Raji (cell line): Measurements from ENCODE around the gene ROPN1L.

Experiments
- POLR2A ChIP-seq: IDR thresholded peaks from 2 replicates; pipeline ENCODE4 v1.6.1; 2011; ENCODE audit warnings: low read depth, low read length, control low read depth; ENCODE audit not compliant: insufficient read depth

The ROPN1L gene

DNA sequence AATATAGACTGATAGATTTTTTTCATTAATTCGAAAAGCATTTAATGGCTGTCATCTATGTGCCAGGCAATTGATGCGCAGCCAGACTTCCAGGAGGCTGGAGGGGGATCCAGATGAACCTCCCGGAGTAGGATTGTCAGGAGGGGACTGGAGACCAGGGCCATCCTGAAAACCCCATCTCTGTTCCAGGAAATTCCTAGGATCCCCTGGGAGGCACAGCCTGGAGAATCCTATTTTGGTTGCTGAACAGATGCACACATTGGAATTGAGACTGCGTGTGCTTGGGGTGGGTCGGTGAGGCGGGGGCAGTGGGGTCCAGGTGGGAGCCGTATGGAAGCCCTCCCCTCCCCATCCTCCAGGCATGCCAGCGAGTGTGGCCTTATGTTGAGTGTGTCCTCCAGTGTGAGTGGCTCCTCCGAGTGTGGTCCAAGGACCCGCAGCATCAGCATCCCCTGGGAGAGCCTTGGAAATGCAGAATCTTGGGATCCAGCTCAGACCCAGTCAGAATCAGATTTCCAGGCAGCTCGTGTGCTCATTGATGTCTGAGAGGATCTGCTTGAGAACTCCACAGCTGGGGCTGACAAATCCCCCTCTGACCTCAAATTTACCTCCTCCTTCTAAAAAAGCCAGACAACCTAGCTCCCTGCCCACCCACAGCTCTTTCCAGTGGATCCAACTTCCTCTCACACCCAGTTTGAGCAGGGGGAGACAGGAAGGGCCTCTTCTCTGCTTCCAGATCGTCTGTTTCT, 38.7 kb downstream of the ROPN1L start:
- no peak for TF ChIP-seq POLR2A

DNA sequence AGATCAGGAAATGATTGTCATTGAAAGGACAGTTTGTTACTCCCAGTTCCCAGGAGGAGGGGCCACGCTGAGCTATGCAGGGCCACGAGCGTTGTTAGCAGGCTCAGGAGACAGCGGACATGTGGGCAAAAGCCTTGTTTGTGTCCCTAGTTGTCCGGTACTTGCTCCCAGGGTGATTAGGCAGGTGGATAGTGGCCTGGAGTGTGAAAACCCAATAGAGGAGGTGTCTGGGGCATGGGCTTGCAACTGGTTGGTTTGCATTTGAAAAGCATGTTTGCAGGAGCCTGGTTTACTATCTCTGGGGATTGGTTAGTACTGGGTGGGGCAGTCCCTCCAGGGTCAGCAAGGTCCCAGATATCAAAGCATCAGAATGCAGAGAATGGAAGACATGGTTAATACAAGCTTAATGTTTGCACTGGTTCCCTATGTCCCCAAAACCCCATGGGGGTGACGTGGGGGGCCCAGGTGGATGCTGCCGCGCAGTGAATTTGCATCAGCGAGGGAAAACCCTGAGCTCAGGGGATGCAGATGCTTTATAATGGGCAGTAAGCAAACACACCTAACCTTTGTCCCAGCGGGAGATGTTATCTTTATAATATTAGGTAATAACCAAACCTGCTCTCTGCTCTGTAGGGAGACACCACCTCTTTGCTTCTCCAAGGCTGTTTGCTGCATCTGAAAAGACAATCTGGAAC, 39.7 kb downstream of the ROPN1L start:
- TF ChIP-seq POLR2A = no peak

DNA sequence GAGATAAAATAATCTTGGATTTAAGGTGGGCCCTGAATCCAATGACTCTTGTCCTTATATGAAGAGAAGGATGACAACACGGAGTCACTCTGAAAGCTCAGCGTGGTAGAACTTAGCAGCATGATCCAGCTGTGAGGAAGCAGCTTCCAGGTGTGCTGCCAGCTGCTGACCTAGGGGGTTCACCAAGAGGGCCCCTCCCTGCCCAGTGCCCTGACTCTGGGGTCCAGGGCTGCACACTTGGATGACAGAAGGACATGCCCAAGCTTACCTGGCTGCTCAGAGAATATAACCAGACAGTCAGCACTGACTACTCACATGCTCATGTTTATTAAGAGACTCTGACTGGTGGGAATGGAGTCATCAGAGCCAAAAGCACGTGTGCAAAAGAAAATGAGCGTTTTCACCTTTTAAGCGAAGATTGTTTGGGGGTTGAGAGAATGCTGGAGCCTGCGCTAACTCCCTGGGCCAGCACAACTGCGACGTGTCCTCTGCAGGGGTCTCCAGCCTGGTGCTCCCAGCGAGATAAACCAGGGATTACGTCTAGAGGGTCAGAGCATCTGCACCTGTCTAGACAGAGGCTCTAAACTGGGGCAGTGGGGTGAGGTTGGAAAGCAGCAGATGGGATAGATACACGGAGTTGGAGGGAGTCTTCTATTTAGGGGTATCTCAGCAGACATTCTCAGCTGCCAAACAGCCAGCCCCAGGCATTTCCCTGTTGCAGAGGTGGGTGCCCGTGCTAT, 41.3 kb downstream of the ROPN1L start:
- no peak for TF ChIP-seq POLR2A

DNA sequence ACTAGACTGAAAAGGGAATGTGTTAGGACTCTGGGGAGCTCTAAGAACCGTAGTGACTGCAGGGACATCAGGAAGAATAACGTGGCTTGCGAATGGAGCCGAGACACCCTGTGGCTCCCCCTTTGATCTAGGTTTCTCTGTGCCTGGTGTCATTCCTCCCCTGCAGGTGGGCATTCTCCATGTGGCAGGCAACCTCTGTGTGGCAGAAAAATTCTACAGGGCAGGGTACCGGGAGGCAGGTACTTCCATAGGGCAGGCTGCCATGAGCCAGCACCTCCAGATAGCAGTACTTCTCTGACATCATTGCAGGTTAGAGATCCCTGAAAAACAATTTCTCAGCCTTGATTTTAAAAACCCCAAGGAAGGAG, 43.1 kb downstream of the ROPN1L start:
- TF ChIP-seq POLR2A = no peak

DNA sequence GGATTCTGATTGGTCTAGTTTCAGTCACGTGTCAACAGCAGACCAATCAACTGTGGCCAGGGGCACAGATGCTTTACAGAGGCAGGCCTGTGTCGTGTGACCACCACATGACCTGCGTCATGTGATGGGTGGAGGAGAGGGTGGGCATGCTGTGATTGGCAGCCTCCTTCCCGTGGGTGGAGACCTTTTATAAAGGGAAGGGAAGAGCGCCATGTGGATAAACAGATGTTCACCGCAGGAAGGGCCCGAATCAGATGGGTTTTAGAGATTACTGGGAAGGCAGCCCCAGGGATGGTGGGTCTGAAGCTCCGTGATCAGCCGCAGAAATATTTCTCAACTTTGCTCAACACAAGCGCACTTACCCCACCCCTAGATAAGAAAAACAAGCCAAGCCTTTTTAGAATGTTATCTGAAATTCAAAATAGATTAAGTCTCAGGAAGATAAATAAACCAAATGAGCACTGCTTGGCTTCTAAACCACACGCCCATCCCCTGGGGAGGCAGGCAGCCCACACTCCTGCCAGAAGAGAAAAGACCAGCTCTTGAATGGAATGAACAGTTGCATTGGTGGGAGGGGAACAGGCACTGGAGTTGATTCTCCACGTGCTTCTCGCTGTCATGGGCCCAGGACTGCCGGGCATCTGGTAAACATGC, 43.6 kb downstream of the ROPN1L start:
- no peak for TF ChIP-seq POLR2A

DNA sequence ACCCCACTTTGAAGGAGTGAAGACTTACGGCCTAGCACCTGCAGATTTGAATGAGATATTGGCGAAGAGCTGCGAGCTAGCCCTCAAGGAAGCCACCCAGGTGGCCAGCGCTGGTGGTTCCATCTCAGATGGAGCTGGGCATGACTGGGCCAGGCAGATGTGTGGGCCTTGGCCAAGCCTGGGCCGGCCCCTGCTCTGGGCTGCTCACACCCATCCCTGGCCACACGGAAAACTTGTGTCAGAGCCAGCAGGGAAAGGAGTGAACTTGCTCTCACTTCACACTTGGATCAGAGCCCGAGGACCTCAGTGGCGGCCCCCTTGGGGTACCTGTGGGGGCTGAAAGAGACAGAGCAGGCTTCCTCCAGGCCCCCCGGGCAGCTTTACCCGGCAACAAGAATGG, 44.2 kb downstream of the ROPN1L start:
- TF ChIP-seq POLR2A = no peak

DNA sequence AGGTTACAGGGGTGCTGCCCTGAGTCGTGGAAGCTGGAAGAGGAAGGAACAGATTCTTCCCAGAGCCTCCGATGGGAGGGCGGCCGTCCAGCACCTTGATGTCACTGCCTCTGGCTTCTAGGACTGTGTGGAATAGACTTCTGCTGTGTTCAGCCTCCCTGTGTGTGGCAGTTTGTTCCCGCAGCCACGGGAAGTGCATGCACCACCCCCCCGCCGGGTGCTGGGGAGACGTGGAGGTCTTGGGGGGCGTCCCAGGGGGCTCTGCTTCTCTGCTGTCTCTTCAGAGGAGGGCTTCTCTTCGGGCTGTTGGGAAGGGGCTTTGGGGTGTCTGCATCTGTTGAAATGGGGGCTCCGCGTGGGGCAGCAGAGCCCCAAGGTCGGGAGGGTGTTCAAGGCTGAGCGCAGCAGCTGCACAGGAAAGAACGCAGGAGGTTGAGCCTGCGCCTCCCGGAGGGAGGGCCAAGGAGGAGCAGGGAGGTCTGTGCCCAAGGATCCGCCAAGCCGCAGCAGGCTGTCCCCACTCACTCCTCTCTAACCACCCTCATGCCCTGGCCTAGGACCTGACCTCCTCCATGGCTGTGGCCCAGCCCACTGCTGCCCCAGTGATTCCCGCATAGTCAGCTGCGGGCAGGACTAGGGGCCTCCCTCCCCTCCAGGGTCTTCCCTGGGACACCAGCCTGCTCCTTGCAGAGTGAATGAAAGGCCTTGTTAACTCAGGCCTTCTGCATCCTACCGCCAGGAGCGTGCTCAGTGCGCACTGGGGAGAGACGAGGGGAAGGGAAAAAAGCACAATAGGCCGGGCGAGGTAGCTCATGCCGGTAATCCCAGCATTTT, 45.0 kb downstream of the ROPN1L start:
- no peak for TF ChIP-seq POLR2A

- TF ChIP-seq POLR2A = no peak
Observed at GRCh38 chr5:10488144-10488543, 46.5 kb downstream of the ROPN1L start.

DNA sequence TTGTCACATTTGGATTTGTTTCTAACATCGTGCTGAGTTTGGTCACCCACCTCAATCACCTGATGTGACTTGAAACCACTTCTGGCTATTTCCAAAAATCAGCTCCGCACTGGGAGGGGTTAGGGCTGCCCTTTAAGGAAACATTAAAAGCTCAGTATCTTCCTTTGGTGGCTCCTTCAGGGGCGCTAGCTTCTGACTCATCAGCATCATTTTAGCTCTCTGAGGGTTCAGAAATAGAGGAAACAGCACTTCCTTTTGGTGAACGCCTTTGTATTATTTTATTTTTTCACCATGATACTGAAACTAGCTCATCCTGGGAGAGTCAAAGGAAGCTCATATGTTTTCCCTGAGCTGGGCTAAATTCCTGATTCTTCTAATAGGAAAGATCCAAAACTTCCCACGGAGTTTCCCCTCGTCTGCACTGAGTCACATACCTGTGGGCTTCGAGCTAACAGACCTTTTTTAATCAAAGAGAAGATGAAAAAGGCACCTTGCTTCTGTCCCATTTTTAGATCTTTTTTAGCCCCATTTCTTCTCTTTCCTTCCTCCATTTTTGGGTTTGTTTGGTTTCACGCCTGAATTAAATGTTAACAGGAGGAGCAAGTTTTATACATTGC, 48.2 kb downstream of the ROPN1L start:
- no peak for TF ChIP-seq POLR2A

DNA sequence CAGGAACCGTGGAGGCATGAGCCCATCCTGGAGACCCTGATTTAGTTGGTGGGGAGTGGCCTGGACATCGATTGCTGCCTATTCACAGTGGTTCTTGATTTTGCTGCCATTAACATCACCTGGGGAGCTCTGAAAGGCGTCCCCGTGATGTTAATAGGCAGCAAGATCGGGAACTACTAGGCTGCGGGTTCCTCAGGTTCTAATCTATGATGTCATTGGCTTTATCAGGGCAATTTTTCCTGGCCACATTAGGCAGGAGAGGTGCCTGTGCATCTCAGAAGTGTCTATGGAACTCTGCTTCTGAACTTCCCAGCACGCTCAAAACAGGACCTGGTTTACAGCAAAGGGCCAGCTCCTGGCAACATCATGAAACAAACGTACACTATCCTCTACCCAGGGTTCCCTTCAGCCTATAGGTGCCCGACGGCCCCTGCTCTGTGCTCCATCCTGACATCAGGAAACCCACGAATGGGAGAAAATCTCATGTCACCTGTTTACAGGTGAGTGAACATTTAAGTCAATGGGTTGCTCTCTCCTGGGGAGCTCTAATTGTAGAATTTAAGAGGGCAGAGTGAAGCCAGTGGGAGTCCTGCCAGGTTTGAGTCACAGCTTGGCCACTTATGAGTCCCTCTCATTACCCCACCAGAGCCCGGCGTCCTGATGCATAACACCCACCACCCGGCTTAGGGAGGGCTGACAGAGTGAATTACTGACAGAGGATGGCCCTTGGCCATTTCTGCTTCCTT, 49.4 kb downstream of the ROPN1L start:
- no peak for TF ChIP-seq POLR2A

DNA sequence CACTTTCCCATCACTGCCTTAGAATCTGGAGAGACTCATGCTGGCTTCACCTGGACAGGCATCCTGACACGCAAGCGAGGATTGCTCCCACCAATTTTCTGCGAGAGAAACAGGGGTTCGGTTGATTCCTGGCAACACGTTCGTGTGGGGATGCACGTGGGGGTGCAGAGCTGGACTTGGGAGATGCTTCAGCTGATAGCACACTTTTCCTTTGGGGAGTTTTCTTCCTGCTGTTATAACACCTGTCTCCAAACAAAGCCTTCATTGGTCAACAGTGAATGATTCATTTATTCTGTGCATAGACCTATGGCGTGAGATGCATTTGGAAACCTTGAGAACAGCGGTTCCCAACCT, 50.0 kb downstream of the ROPN1L start:
- no peak for TF ChIP-seq POLR2A

DNA sequence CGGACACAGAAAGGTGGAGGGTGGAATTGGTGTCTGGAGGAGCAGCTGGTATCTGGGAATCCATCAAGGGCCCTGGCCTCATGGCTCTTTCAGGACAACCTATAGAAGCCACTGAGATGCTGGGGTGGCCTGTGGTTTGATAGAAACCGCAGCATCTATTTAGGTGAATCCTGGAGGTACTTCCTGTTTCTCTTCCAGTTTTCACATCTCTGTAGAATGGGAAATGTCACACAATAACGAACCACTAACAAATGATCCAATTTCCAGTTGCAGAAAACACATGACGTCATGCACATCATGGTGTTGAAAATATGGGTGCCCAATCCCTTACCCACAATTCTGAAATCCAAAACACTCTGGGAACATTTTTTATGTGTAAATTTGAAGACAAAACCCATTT, 52.2 kb downstream of the ROPN1L start:
- no peak for TF ChIP-seq POLR2A

GRCh38 chr5:10497554-10497953, 55.9 kb downstream of the ROPN1L start:
- TF ChIP-seq POLR2A = no peak

DNA sequence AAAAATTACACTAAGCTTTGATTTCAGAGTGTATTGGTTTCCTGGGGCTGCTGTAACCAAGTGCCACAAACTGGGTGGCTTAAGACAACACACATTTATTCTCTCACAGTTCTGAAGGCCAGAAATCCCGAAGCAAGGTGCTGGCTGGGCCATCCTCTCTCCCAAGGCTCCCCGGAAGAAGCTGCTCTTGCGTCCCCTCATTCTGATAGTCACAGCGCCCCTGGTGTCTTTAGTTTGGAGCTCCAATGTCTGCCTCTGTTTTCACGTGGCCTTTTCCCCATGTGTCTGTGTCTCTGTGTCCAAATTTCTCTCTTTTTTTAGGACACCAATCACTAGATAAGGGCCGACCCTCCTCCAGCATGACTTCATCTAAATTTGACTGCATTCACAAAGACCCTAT, 56.7 kb downstream of the ROPN1L start:
- no peak for TF ChIP-seq POLR2A
